Gastroesophageal sphincter (tissue), 4 donors: ENCODE data around the gene MAB21L4. TPM values are rescaled to one million over a fixed set of nuclear protein-coding genes. Genes with fewer than 3 reads are reported as not detected.
A peak's percentile ranks its signal among the peaks of the same experiment; 100 is the strongest.

Experiments
- ATAC-seq: fragments of 150-250 bp; one replicate; pipeline ENCODE4 v1.9.1; 2016; ENCODE audit warnings: mild to moderate bottlenecking, moderate library complexity
- H3K27ac ChIP-seq, 4 donors: fragments of 200-600 bp; sonication (generic) in 3 of 4; 1 replicate in 3 of 4; 2 replicates in 1 of 4; pipeline ENCODE4 v1.5.1; 2016 to 2019
- H3K27me3 ChIP-seq: fragments of 200-600 bp; sonication (generic); one replicate; pipeline ENCODE4 v1.5.1; 2019
- H3K36me3 ChIP-seq, 2 donors: fragments of 200-600 bp; sonication (generic); one replicate each; pipeline ENCODE4 v1.5.1; 2019; ENCODE audit warnings: control low read depth in 1 of 2
- H3K4me1 ChIP-seq, 3 donors: fragments of 200-600 bp; sonication (generic); 1 replicate in 2 of 3; 2 replicates in 1 of 3; pipeline ENCODE4 v1.5.1; 2016 to 2019; ENCODE audit warnings: control low read depth in 2 of 3
- H3K4me3 ChIP-seq, 2 donors: fragments of 200-600 bp; sonication (generic); one replicate each; pipeline ENCODE4 v1.5.1; 2019; ENCODE audit warnings: mild to moderate bottlenecking in 1 of 2, moderate library complexity in 1 of 2
- H3K9me3 ChIP-seq, 3 donors: fragments of 200-600 bp; sonication (generic); one replicate each; pipeline ENCODE4 v1.5.1; 2017 to 2019; ENCODE audit warnings: control low read depth in 2 of 3
- EP300 ChIP-seq: sonication (generic); formaldehyde crosslinking; IDR thresholded peaks from one replicate; pipeline ENCODE4 v1.6.1; 2017; ENCODE audit warnings: antibody characterized with exemption, mild to moderate bottlenecking
- POLR2A ChIP-seq, 2 donors: fragments of 450-650 bp; IDR thresholded peaks; one replicate each; pipeline ENCODE4 v1.6.1; 2017; ENCODE audit warnings: antibody characterized with exemption in 2 of 2, mild to moderate bottlenecking in 2 of 2, moderate library complexity in 1 of 2
- POLR2AphosphoS5 ChIP-seq: sonication (generic); formaldehyde crosslinking; IDR thresholded peaks from one replicate; pipeline ENCODE4 v1.6.1; 2017; ENCODE audit warnings: antibody characterized with exemption
- WGBS, 2 donors: methylation state at CpG; one replicate each; pipeline ENCODE4 v1.1.5; 2018; ENCODE audit warnings: low coverage in 1 of 2; 5-methylcytosine and 5-hydroxymethylcytosine counted together
- total RNA-seq, 4 donors: library from RNA; depleted of rRNA; stranded (reverse); fragments of >200 nt; gene quantifications; one replicate each; pipeline ENCODE4 v1.1.0, GENCODE V29; 2016
- TF ChIP-seq, protein P1 (sequence below), 4 experiments: fragments of 200-600 bp in 2 of 4; fragments of 450-650 bp in 2 of 4; sonication (generic) in 1 of 4; IDR thresholded peaks; one replicate each; pipeline ENCODE4 v1.5.1; 2017 to 2019; ENCODE audit warnings: antibody characterized with exemption in 4 of 4, mild to moderate bottlenecking in 2 of 4, moderate library complexity in 2 of 4

The MAB21L4 gene
- total RNA-seq, 4 donors from 2014 or later, result 0.27 to 9.7 (median 0.77) TPM; not detected in 1

DNA sequence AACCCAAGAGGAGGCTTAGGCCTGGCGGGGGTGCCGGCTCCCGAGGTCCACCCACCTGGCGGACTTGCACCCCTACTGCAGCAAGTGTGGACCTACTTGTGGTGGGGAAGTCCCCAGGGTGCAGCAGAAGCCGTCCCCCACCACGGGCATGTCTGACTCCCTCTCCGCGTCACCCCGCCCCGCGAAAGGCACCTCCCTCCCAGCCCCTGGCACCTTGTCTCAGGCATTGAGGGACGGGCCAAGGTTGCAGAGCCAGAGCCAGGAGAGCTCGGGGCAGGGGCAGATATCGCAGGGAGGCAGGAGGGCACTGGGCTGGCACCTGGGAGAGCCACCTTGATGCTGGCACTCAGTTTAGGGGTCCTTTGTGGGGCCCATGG lies 29.2 kb upstream of the MAB21L4 start:
- WGBS, 2 donors, result 96% methylated on average over 4 of the region's 14 CpGs; no CpG with 5 or more reads in 1 of the 2 donors
- no peak overlapping the region for H3K4me3 ChIP-seq
- H3K4me1 ChIP-seq, result peaks cover 0 to 11% (median 0%) of the 10 kb centered on the region in 3 donors
- ATAC-seq, result no peak
- peaks cover 29% of the 10 kb centered on the region for H3K27me3 ChIP-seq
- H3K9me3 ChIP-seq, result peaks cover 0 to 14% (median 0%) of the 10 kb centered on the region in 3 donors
- H3K36me3 ChIP-seq, result no peaks in the 10 kb centered on the region
- no peak overlapping the region for H3K27ac ChIP-seq
- TF ChIP-seq, protein P1, sequence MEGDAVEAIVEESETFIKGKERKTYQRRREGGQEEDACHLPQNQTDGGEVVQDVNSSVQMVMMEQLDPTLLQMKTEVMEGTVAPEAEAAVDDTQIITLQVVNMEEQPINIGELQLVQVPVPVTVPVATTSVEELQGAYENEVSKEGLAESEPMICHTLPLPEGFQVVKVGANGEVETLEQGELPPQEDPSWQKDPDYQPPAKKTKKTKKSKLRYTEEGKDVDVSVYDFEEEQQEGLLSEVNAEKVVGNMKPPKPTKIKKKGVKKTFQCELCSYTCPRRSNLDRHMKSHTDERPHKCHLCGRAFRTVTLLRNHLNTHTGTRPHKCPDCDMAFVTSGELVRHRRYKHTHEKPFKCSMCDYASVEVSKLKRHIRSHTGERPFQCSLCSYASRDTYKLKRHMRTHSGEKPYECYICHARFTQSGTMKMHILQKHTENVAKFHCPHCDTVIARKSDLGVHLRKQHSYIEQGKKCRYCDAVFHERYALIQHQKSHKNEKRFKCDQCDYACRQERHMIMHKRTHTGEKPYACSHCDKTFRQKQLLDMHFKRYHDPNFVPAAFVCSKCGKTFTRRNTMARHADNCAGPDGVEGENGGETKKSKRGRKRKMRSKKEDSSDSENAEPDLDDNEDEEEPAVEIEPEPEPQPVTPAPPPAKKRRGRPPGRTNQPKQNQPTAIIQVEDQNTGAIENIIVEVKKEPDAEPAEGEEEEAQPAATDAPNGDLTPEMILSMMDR (IDR thresholded peaks at IDR 0.05), result no peak
- no peak for TF ChIP-seq POLR2AphosphoS5
- TF ChIP-seq EP300, result no peak
- no peak for TF ChIP-seq POLR2A (IDR thresholded peaks at IDR 0.05)

DNA sequence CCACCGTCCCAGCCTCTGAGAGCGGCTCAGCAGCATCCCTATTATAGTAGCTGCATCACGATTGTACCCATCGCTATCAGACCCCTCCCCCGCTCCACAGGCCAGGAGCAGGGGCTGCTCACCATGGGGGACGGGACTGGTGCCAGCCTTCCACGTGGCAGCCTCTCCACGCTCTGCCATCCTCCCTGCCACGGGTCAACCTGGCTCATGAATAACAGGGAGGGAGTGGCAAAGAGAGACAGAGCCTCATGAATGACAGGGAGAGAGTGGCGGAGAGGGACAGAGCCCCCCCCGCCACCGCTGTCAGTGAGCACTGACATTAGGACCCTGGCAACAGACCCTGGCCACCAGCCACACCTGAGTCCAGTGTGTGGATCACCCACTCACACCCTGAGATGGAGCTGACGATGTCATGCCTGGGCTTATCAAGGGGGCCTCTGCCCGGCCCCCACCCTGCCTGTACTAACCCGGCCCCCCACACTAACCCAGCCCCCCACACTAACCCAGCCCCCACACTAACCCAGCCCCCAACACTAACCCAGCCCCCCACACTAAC lies 27.1 kb upstream of the MAB21L4 start:
- H3K27ac ChIP-seq, result no peak overlapping the region
- H3K27me3 ChIP-seq, result peaks cover 13% of the 10 kb centered on the region
- WGBS, 2 donors, result 60% methylated on average over 2 of the region's 15 CpGs; no CpG with 5 or more reads in 1 of the 2 donors
- H3K4me1 ChIP-seq, result peaks cover 0 to 11% (median 0%) of the 10 kb centered on the region in 3 donors
- H3K4me3 ChIP-seq, result no peak overlapping the region
- H3K36me3 ChIP-seq, result no peaks in the 10 kb centered on the region
- ATAC-seq, result no peak
- TF ChIP-seq POLR2A (IDR thresholded peaks at IDR 0.05) (no peak), EP300 (no peak), POLR2AphosphoS5 (no peak)
- TF ChIP-seq, protein P1 (IDR thresholded peaks at IDR 0.05), result no peak
- peaks cover 0 to 8% (median 0%) of the 10 kb centered on the region in 3 donors for H3K9me3 ChIP-seq

DNA sequence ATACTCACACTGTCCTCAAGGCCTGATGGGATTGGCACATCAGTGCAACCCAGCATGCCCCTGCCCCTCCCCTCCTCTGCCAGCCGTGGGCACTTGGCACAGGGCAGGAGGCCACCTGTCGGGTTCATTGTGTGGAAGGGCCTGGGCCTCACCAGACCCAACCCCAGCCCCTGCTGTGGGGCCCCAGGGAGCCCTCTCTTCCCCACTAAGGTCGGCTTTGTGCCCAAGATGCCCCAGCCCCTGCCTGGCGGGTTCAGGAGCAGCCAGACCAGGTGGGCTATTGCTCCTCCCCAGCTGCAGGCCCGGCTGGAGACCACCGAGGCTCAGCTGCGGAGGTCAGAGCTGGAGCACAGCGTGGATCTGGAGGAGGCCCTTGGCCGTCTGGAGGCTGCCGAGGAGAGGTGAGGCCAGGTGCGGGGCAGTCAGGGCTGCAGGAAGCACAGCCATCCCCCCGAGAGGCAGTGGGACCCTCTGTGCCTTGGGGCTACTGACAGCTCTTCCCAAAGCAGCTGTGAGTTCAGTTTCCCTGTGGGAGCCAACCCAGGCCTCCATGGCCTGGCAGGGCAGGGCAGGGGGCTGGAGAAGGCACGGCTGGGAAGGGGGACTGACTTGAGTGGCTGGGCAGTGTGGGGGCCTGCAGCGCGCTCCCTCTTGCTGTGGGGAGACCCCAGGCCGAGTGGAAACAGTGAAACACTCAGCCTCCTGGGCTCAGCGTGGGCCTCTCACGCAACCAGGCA lies 26.5 kb upstream of the MAB21L4 start:
- no CpG with 5 or more reads among the region's 18 CpGs for WGBS, 2 donors
- TF ChIP-seq POLR2A (IDR thresholded peaks at IDR 0.05), result no peak
- TF ChIP-seq, protein P1 (IDR thresholded peaks at IDR 0.05), result no peak
- no peak for TF ChIP-seq POLR2AphosphoS5
- TF ChIP-seq EP300, result no peak
- H3K4me1 ChIP-seq, result peaks cover 0 to 11% (median 0%) of the 10 kb centered on the region in 3 donors

DNA sequence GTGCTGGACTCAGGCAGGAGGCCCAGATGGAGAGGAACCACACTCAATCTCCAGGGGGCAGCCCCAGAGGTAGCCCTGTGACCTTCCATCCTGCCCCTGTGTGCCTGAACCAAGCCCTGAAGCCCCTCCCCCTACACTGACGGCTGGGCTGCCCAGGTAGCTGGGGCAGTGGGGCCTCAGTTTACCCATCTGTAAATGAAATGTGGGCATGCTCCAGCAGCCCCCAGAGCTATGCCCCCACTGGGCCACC lies 26.0 kb upstream of the MAB21L4 start:
- 80% methylated on average over 1 of the region's 1 CpG; no CpG with 5 or more reads in 1 of the 2 donors for WGBS, 2 donors

More for the DNA sequence above, 26.5 kb upstream of the MAB21L4 start:
- Histone ChIP-seq H3K9me3 (peaks cover 0 to 2% (median 0%) of the 10 kb centered on the region in 3 donors), H3K4me3 (no peak overlapping the region), H3K27ac (no peak overlapping the region), H3K27me3 (peaks cover 13% of the 10 kb centered on the region), H3K36me3 (no peaks in the 10 kb centered on the region)
- no peak for ATAC-seq

More for the DNA sequence above, 26.0 kb upstream of the MAB21L4 start:
- no peak for TF ChIP-seq POLR2AphosphoS5
- TF ChIP-seq POLR2A (IDR thresholded peaks at IDR 0.05), result no peak
- no peak for TF ChIP-seq EP300
- TF ChIP-seq, protein P1 (IDR thresholded peaks at IDR 0.05), result no peak
- H3K9me3 ChIP-seq, result no peaks in the 10 kb centered on the region
- peaks cover 0 to 9% (median 0%) of the 10 kb centered on the region in 3 donors for H3K4me1 ChIP-seq
- H3K4me3 ChIP-seq, result no peak overlapping the region
- peaks cover 15% of the 10 kb centered on the region for H3K27me3 ChIP-seq
- no peaks in the 10 kb centered on the region for H3K36me3 ChIP-seq
- peak overlapping the region in 1 of 4 donors; percentile 17 for H3K27ac ChIP-seq
- ATAC-seq, result no peak
